Upper lobe of left lung (tissue), 6 donors: ENCODE results near the gene SP5. TPM values are rescaled to one million over a fixed set of nuclear protein-coding genes. Genes with fewer than 3 reads are reported as not detected.

ENCODE experiments used
- ATAC-seq, 2 donors: fragments of 200-7000 bp; cut with Tn5 transposase; one replicate each; pipeline ENCODE4 v1.9.1; 2022; ENCODE audit warnings: mild to moderate bottlenecking in 2 of 2, moderate library complexity in 2 of 2; ENCODE audit not compliant: low FRiP score in 2 of 2
- DNase-seq, 2 donors: peaks; one replicate each; pipeline ENCODE4 v3.0.0-alpha.2; 2019 to 2020
- H3K27ac ChIP-seq, 4 donors: fragments of 200-600 bp; sonication (generic); one replicate each; pipeline ENCODE4 v1.5.1; 2016 to 2019
- H3K27me3 ChIP-seq, 4 donors: fragments of 200-600 bp; sonication (generic); one replicate each; pipeline ENCODE4 v1.5.1; 2017 to 2019
- H3K36me3 ChIP-seq, 4 donors: fragments of 200-600 bp; sonication (generic); one replicate each; pipeline ENCODE4 v1.5.1; 2016 to 2019
- H3K4me1 ChIP-seq, 4 donors: fragments of 200-600 bp; sonication (generic); one replicate each; pipeline ENCODE4 v1.5.1; 2018 to 2019
- H3K4me3 ChIP-seq, 4 donors: fragments of 200-600 bp; sonication (generic); one replicate each; pipeline ENCODE4 v1.5.1; 2017 to 2019; ENCODE audit warnings: mild to moderate bottlenecking in 2 of 4, moderate library complexity in 1 of 4
- H3K9me3 ChIP-seq, 4 donors: fragments of 200-600 bp; sonication (generic); one replicate each; pipeline ENCODE4 v1.5.1; 2018 to 2019
- CTCF ChIP-seq, 6 experiments: fragments of 450-650 bp in 4 of 6; fragments of 200-600 bp in 2 of 6; sonication (generic) in 2 of 6; IDR thresholded peaks; one replicate each; pipeline ENCODE4 v1.5.1; 2016 to 2019; ENCODE audit warnings: antibody characterized with exemption in 6 of 6
- EP300 ChIP-seq, 4 donors: sonication (generic); formaldehyde crosslinking; IDR thresholded peaks; one replicate each; pipeline ENCODE4 v1.5.1; 2017; ENCODE audit warnings: antibody characterized with exemption in 4 of 4, control low read depth in 2 of 4
- POLR2A ChIP-seq, 4 donors: fragments of 450-650 bp; IDR thresholded peaks; one replicate each; pipeline ENCODE4 v1.5.1; 2016 to 2017; ENCODE audit warnings: antibody characterized with exemption in 4 of 4, mild to moderate bottlenecking in 2 of 4
- POLR2AphosphoS5 ChIP-seq, 2 donors: sonication (generic); formaldehyde crosslinking; IDR thresholded peaks; one replicate each; pipeline ENCODE4 v1.5.1; 2017; ENCODE audit warnings: antibody characterized with exemption in 2 of 2
- WGBS, 2 donors: methylation state at CpG; one replicate each; pipeline ENCODE4 v1.1.5; 2017 to 2018; 5-methylcytosine and 5-hydroxymethylcytosine counted together
- total RNA-seq, 6 donors: library from RNA; depleted of rRNA in 4 of 6; stranded (reverse); fragments of >200 nt in 4 of 6; gene quantifications; one replicate each; pipeline versions ENCODE4 v1.1.0 to v1.2.1, GENCODE V29; 2016 to 2021
- donor health status: DM: no; HTN: no; CAD: no; lungs with moderate emphysema.
- donor health status: DM: no; HTN: yes; CAD: no; lungs with severe emphysema.

SP5 gene
- total RNA-seq, 6 donors from 2014 or later: 1.5 to 6.6 (median 4.4) TPM

DNA sequence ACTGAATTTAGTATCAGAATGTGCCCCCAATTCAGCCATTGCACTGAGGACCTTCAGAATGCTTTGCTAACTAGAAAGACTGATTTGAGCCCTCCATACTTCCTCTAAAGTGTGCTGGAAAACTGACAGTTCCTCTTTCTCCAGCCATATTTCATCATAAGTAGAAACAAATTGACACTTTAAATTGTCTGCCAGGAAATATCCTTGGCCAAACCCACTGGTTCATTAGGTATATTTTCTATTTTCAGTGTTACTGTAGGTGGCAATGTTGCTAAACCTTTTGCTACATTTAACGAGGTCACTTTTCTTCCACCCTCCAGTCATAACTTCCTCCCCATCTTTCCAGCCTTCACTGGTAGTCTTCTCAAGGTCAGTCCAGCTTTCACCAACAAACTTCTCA lies 21.5 kb downstream of the SP5 start:
- H3K4me3 ChIP-seq: no peak overlapping the region
- peaks cover 0 to 7% (median 0%) of the 10 kb centered on the region in 4 donors for H3K4me1 ChIP-seq
- H3K36me3 ChIP-seq: no peaks in the 10 kb centered on the region
- ATAC-seq (no peak), DNase-seq (no peak)
- WGBS, 2 donors: 21 to 26% methylated on average over 1 of the region's 1 CpG
- no peak for TF ChIP-seq EP300 (IDR thresholded peaks at IDR 0.05)
- TF ChIP-seq CTCF (IDR thresholded peaks at IDR 0.05): peak in 2 of 6 experiments; percentile 11 to 33
- H3K27me3 ChIP-seq: no peaks in the 10 kb centered on the region
- H3K27ac ChIP-seq: no peak overlapping the region
- H3K9me3 ChIP-seq: no peaks in the 10 kb centered on the region

- H3K27ac ChIP-seq: no peak overlapping the region
- WGBS, 2 donors: 88 to 95% methylated on average over 2 of the region's 2 CpGs
Measured at GRCh38 chr2:170737406-170737805, 22.3 kb downstream of the SP5 start.

GRCh38 chr2:170737821-170738220 lies 22.7 kb downstream of the SP5 start:
- peaks cover 0 to 7% (median 0%) of the 10 kb centered on the region in 4 donors for H3K4me1 ChIP-seq
- no peak for ATAC-seq
- no peak for TF ChIP-seq EP300 (IDR thresholded peaks at IDR 0.05)
- no peak for TF ChIP-seq POLR2A (IDR thresholded peaks at IDR 0.05)
- TF ChIP-seq POLR2AphosphoS5 (IDR thresholded peaks at IDR 0.05): no peak
- TF ChIP-seq CTCF (IDR thresholded peaks at IDR 0.05): no peak
- H3K4me3 ChIP-seq: no peak overlapping the region
- H3K9me3 ChIP-seq: no peaks in the 10 kb centered on the region
- no peak overlapping the region for H3K27ac ChIP-seq
- DNase-seq: no peak
- 82 to 83% methylated on average over 4 of the region's 4 CpGs for WGBS, 2 donors
- no peaks in the 10 kb centered on the region for H3K36me3 ChIP-seq
- H3K27me3 ChIP-seq: no peaks in the 10 kb centered on the region

More at GRCh38 chr2:170737406-170737805, 22.3 kb downstream of the SP5 start:
- TF ChIP-seq CTCF (IDR thresholded peaks at IDR 0.05) (no peak), EP300 (IDR thresholded peaks at IDR 0.05) (no peak), POLR2A (IDR thresholded peaks at IDR 0.05) (no peak), POLR2AphosphoS5 (IDR thresholded peaks at IDR 0.05) (no peak)
- Histone ChIP-seq H3K4me1 (peaks cover 0 to 7% (median 0%) of the 10 kb centered on the region in 4 donors), H3K4me3 (no peak overlapping the region), H3K9me3 (no peaks in the 10 kb centered on the region), H3K36me3 (no peaks in the 10 kb centered on the region), H3K27me3 (no peaks in the 10 kb centered on the region)
- ATAC-seq (no peak), DNase-seq (no peak)

- peak overlapping the region in 1 of 4 donors; percentile 8 for H3K27ac ChIP-seq
Measured at GRCh38 chr2:170739048-170739447, 23.9 kb downstream of the SP5 start.

More at GRCh38 chr2:170739048-170739447, 23.9 kb downstream of the SP5 start:
- 62 to 81% methylated on average over 3 of the region's 3 CpGs for WGBS, 2 donors
- Histone ChIP-seq H3K27me3 (no peaks in the 10 kb centered on the region), H3K9me3 (no peaks in the 10 kb centered on the region), H3K4me1 (peaks cover 0 to 7% (median 0%) of the 10 kb centered on the region in 4 donors), H3K36me3 (no peaks in the 10 kb centered on the region), H3K4me3 (no peak overlapping the region)
- TF ChIP-seq POLR2A (IDR thresholded peaks at IDR 0.05): no peak
- TF ChIP-seq POLR2AphosphoS5 (IDR thresholded peaks at IDR 0.05): no peak
- no peak for TF ChIP-seq EP300 (IDR thresholded peaks at IDR 0.05)
- TF ChIP-seq CTCF (IDR thresholded peaks at IDR 0.05): no peak
- DNase-seq (no peak), ATAC-seq (peak; percentile 76 to 85)
